GM13976 (cell line): ENCODE data around the gene BRINP3.

Experiments
- DNase-seq: peaks from one replicate; pipeline ENCODE4 v3.0.0; 2012; ENCODE audit warnings: low spot score
- in situ Hi-C: fragments of 300-500 bp; cut with MboI; formaldehyde crosslinking; loops from one replicate; pipeline ENCODE4 v1.12.0; 2022; ENCODE audit warnings: low sequenced_read_pairs, mixed read lengths, inconsistent platforms; ENCODE audit not compliant: unreplicated experiment
- TF ChIP-seq, protein P1 (sequence below): IDR thresholded peaks from 2 replicates; pipeline ENCODE4 v1.5.1; 2012; ENCODE audit warnings: borderline replicate concordance, mild to moderate bottlenecking; ENCODE audit not compliant: insufficient read depth; ENCODE audit errors: extremely low read depth, missing control alignments, control extremely low read depth

The BRINP3 gene

DNA sequence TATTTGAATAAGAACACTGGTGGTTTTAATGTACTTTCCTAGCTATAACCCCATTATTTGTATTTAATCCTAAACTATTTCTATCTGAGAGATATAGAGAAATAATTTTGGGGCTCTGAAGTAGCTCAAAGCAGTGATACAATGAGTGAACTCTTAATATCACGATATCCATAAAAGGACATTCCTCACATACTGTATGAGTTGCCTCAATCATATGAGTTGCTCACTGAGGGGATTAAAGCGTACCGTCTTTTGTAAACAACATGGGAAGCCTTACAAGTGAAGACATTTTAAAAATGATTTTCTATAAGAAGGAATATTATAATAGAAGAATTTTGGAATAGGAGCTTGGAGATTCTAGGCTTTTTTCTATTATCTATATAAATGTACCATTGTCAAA lies 21.5 kb downstream of the BRINP3 start:
- in situ Hi-C loops, result no loop called here
- TF ChIP-seq, protein P1, sequence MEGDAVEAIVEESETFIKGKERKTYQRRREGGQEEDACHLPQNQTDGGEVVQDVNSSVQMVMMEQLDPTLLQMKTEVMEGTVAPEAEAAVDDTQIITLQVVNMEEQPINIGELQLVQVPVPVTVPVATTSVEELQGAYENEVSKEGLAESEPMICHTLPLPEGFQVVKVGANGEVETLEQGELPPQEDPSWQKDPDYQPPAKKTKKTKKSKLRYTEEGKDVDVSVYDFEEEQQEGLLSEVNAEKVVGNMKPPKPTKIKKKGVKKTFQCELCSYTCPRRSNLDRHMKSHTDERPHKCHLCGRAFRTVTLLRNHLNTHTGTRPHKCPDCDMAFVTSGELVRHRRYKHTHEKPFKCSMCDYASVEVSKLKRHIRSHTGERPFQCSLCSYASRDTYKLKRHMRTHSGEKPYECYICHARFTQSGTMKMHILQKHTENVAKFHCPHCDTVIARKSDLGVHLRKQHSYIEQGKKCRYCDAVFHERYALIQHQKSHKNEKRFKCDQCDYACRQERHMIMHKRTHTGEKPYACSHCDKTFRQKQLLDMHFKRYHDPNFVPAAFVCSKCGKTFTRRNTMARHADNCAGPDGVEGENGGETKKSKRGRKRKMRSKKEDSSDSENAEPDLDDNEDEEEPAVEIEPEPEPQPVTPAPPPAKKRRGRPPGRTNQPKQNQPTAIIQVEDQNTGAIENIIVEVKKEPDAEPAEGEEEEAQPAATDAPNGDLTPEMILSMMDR, result no peak
- no peak for DNase-seq

DNA sequence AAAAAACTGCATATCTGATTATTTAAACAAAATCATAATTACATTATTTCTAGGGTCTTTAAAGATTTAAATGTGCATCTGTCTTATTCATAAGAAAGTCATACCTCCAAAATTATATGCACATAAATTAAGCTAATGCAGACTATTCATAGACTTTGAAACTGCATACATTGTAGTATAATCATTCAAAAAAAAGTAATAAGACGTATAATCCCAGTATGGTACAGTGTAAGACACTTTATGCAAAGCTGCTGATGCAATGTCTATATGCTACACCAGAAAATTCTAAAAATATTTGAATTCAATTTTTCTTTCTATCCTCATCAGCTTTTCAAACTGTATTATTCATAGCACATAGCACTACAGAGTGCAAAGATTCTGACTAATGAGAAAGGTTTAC lies 22.0 kb downstream of the BRINP3 start:
- TF ChIP-seq, protein P1, result no peak
- in situ Hi-C loops, result no loop called here
- no peak for DNase-seq

DNA sequence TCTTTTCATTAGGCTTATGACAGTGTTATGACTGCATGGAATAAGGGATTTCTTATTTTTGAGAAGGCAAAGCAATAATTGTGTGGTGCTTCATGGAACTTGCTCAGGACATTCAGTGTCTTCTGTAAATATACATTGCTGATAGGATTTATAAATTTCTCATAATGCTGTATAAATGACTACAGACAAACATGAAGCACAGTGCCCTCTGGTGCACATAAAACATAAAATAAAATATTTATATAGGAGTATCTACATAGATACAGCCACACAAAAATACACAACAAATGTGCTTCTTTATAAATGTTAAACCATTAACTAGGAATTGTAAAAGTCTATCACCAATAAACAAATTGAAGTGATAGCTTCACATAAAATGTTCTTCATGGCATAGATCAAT lies 24.1 kb downstream of the BRINP3 start:
- DNase-seq, result no peak
- TF ChIP-seq, protein P1, result no peak
- in situ Hi-C loops, result no loop called here

DNA sequence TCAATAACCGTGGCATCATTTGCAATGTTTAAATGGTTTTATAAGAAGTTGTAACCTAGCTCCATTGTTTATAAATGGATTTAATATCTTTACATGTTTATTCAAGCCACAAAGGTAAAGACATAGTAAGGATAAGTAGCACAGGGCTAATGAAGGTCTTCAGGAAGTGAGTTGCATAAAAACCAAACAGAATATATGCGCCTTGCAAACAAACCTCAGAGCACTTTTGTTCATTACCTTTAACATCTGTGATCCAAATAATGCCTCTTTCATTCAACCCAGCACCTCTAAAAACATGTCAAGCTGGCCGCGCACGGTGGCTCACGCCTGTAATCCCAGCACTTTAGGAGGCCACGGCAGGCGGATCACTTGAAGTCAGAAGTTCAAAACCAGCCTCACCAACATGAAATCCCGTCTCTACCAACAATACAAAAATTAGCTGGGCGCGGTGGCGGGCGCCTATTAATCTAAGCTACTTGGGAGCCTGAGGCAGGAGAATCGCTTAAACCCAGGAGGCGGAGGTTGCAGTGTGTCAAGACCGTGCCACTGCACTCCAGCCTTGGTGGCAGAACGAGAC lies 25.3 kb downstream of the BRINP3 start:
- no peak for DNase-seq
- TF ChIP-seq, protein P1, result no peak
- in situ Hi-C loops, result no loop called here

DNA sequence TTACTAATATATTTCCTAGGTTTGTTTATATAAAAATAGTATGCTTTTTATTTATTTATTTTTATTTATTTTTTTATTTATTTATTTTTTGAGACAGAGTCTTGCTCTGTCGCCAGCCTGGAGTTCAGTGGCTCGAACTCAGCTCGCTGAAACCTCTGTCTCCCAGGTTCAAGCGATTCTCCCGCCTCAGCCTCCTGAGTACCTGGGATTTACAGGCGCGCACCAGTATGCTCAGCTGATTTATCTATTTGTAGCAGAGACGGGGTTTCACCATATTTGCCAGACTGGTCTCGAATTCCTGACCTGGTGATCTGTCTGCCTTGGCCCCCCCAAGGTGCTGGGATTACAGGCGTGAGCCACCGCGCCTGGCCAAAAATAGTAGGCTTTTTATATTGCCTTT lies 33.2 kb downstream of the BRINP3 start:
- TF ChIP-seq, protein P1, result no peak
- in situ Hi-C loops, result no loop called here
- no peak for DNase-seq

DNA sequence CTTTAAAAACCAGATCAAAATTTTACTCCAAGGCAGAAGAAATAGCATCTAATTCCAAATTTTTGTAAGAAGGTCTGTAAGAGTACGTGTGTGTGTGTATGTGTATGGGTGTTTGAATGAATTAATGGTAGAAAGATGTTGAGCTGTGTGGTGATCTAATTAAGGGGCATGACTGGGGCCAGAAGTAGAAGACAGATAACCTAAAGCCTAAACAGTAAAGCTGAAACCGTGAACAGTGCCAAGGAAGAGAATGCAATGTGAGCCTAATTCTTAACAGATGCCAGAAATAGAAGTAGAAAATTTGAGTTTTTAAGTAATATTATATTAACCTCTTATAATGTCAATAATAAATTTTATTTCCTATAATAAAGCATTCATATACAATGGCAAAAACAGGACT lies 38.2 kb downstream of the BRINP3 start:
- no peak for DNase-seq
- in situ Hi-C loops, result no loop called here
- TF ChIP-seq, protein P1, result no peak
